Keratinocyte (primary cell): ENCODE results near the gene EEF1G. TPM values are rescaled to one million over a fixed set of nuclear protein-coding genes. Genes with fewer than 3 reads are reported as not detected.

Source experiments
- DNase-seq: peaks from one replicate; pipeline ENCODE4 v3.0.0-alpha.2; 2011; ENCODE audit warnings: low read depth, missing footprints, low spot score
- FAIRE-seq: peaks from 2 replicates; lab custom pipeline; 2011; peaks lifted over from hg19 to GRCh38; lab: Jason Lieb, UNC
- H2AFZ ChIP-seq: 2 replicates; pipeline ENCODE4 v1.6.0; 2012; ENCODE audit warnings: low read length, control low read depth, inconsistent platforms; ENCODE audit not compliant: control insufficient read depth
- H3K27ac ChIP-seq: 2 replicates; pipeline ENCODE4 v1.5.1; 2011; ENCODE audit warnings: low read length; ENCODE audit not compliant: control insufficient read depth, insufficient read depth
- H3K27me3 ChIP-seq: 3 replicates; pipeline ENCODE4 v1.6.0; 2011; ENCODE audit warnings: low read length; ENCODE audit not compliant: control insufficient read depth, insufficient read depth; ENCODE audit errors: extremely low read depth
- H3K36me3 ChIP-seq, 2 experiments: 2 replicates in 1 of 2; 3 replicates in 1 of 2; pipeline ENCODE4 v1.5.1; 2011; ENCODE audit warnings: low read length in 2 of 2, mild to moderate bottlenecking in 1 of 2; ENCODE audit not compliant: control insufficient read depth in 2 of 2, insufficient read depth in 2 of 2; ENCODE audit errors: extremely low read depth in 1 of 2
- H3K4me1 ChIP-seq: 3 replicates; pipeline ENCODE4 v1.5.1; 2011; ENCODE audit warnings: low read length; ENCODE audit not compliant: control insufficient read depth, insufficient read depth; ENCODE audit errors: extremely low read depth
- H3K4me2 ChIP-seq: 3 replicates; pipeline ENCODE4 v1.6.0; 2011; ENCODE audit warnings: low read depth, low read length; ENCODE audit not compliant: control insufficient read depth, insufficient read depth; ENCODE audit errors: extremely low read depth
- H3K4me3 ChIP-seq, 3 experiments: fragments of 200-600 bp in 1 of 3; sonication (generic) in 1 of 3; 2 replicates in 2 of 3; 3 replicates in 1 of 3; pipeline ENCODE4 v1.5.1; 2011 to 2016; ENCODE audit warnings: low read length in 3 of 3, mild to moderate bottlenecking in 3 of 3, control low read depth in 2 of 3, inconsistent platforms in 1 of 3, low read depth in 1 of 3, mixed read lengths in 1 of 3, mixed run types in 1 of 3, moderate library complexity in 1 of 3; ENCODE audit not compliant: control insufficient read depth in 2 of 3, insufficient read depth in 2 of 3; ENCODE audit errors: extremely low read depth in 1 of 3
- H3K79me2 ChIP-seq: 2 replicates; pipeline ENCODE4 v1.6.0; 2012; ENCODE audit warnings: low read length; ENCODE audit not compliant: control insufficient read depth, insufficient read depth
- H3K9ac ChIP-seq: 3 replicates; pipeline ENCODE4 v1.6.0; 2011; ENCODE audit warnings: low read length; ENCODE audit not compliant: control insufficient read depth, insufficient read depth; ENCODE audit errors: extremely low read depth
- H3K9me1 ChIP-seq: 3 replicates; pipeline ENCODE4 v1.6.0; 2011; ENCODE audit warnings: low read length; ENCODE audit not compliant: control insufficient read depth, insufficient read depth; ENCODE audit errors: extremely low read depth
- H3K9me3 ChIP-seq: 2 replicates; pipeline ENCODE4 v1.5.1; 2012; ENCODE audit warnings: low read depth, low read length; ENCODE audit not compliant: control insufficient read depth
- H4K20me1 ChIP-seq: 3 replicates; pipeline ENCODE4 v1.6.0; 2011; ENCODE audit warnings: low read length; ENCODE audit not compliant: control insufficient read depth, insufficient read depth; ENCODE audit errors: extremely low read depth
- CTCF ChIP-seq, 3 experiments: IDR thresholded peaks in 1 of 3; conservative IDR thresholded peaks in 1 of 3; optimal IDR thresholded peaks in 1 of 3; 2 replicates in 2 of 3; 3 replicates in 1 of 3; pipeline versions ENCODE3 to v1.5.1; 2011; ENCODE audit warnings: low read length in 3 of 3, mild to moderate bottlenecking in 3 of 3, moderate library complexity in 2 of 3, control low read depth in 1 of 3, inconsistent platforms in 1 of 3; ENCODE audit not compliant: insufficient read depth in 2 of 3; ENCODE audit errors: extremely low read depth in 1 of 3
- EZH2 ChIP-seq: IDR thresholded peaks from one replicate; pipeline ENCODE4 v1.6.1; 2012; ENCODE audit warnings: inconsistent platforms, mild to moderate bottlenecking, low read length, moderate library complexity
- dilution Hi-C: fragments of 300-500 bp; cut with MboI; formaldehyde crosslinking; loops from one replicate; pipeline ENCODE4 v1.7.0; 2020; ENCODE audit warnings: low sequenced_read_pairs; ENCODE audit not compliant: extremely low pct_ligation_motif_present
- polyA plus RNA-seq, 5 experiments: library from polyadenylated mRNA; depleted of rRNA in 3 of 5; stranded (reverse) in 3 of 5; stranded (forward) in 1 of 5; unstranded in 1 of 5; fragments of >200 nt; gene quantifications; 1 replicate in 1 of 5; 2 replicates in 3 of 5; 3 replicates in 1 of 5; pipeline versions ENCODE4 v1.2.1 to v1.2.3, GENCODE V29; 2011 to 2012; ENCODE audit warnings: missing spikeins in 2 of 5, low read depth in 1 of 5, low replicate concordance in 1 of 5

The EEF1G gene
- polyA plus RNA-seq, 1 donor (not counting 4 experiments of a cell fraction or from before 2014, with no cell fraction given), result 1,735 TPM

GRCh38 chr11:62615521-62615920 is 41.8 kb upstream of the EEF1G start:
- peaks cover 33% of the 10 kb centered on the region for H3K4me1 ChIP-seq

GRCh38 chr11:62614275-62614674 is 40.6 kb upstream of the EEF1G start:
- Histone ChIP-seq H3K36me3 (peaks cover 8 to 18% of the 10 kb centered on the region in 2 experiments), H3K4me2 (no peak overlapping the region), H3K9me1 (no peaks in the 10 kb centered on the region), H3K4me1 (peaks cover 22% of the 10 kb centered on the region), H3K4me3 (no peak overlapping the region), H3K79me2 (no peaks in the 10 kb centered on the region), H2AFZ (no peak overlapping the region), H4K20me1 (no peaks in the 10 kb centered on the region), H3K27ac (no peak overlapping the region), H3K9ac (no peak overlapping the region), H3K27me3 (no peaks in the 10 kb centered on the region), H3K9me3 (no peaks in the 10 kb centered on the region)
- no peak for DNase-seq
- TF ChIP-seq EZH2 (no peak), CTCF (optimal IDR thresholded peaks at IDR 0.05 in 1 of 3, IDR thresholded peaks at IDR 0.05 in 1 of 3, conservative IDR thresholded peaks at IDR 0.05 in 1 of 3; ENCODE audit: extremely low read depth in 1 of 3, insufficient read depth in 2 of 3, low read length in 3 of 3) (no peak)
- dilution Hi-C loops, result no loop called here
- FAIRE-seq, result peak; percentile 82

More at GRCh38 chr11:62615521-62615920, 41.8 kb upstream of the EEF1G start:
- H3K27me3 ChIP-seq, result no peaks in the 10 kb centered on the region
- no peaks in the 10 kb centered on the region for H3K9me3 ChIP-seq
- no peak for FAIRE-seq
- H3K4me2 ChIP-seq, result no peak overlapping the region
- no peak for DNase-seq
- H3K4me3 ChIP-seq, result no peak overlapping the region
- H3K27ac ChIP-seq, result no peak overlapping the region
- H3K36me3 ChIP-seq, result peaks cover 8 to 13% of the 10 kb centered on the region in 2 experiments
- no peak overlapping the region for H3K9ac ChIP-seq
- no peaks in the 10 kb centered on the region for H3K79me2 ChIP-seq
- H2AFZ ChIP-seq, result no peak overlapping the region
- H4K20me1 ChIP-seq, result no peaks in the 10 kb centered on the region
- H3K9me1 ChIP-seq, result no peaks in the 10 kb centered on the region
- TF ChIP-seq CTCF (optimal IDR thresholded peaks at IDR 0.05 in 1 of 3, IDR thresholded peaks at IDR 0.05 in 1 of 3, conservative IDR thresholded peaks at IDR 0.05 in 1 of 3; ENCODE audit: extremely low read depth in 1 of 3, insufficient read depth in 2 of 3, low read length in 3 of 3) (no peak), EZH2 (no peak)
- dilution Hi-C loops, result no loop called here
